ENCODE results near the gene DEPP1. TPM values are rescaled to one million over a fixed set of nuclear protein-coding genes. Genes with fewer than 3 reads are reported as not detected.

The DEPP1 gene
- total and polyA plus RNA-seq, 2 of the 13 experiments (the other 11 are each of a cell fraction or from before 2014, with no cell fraction given): 14.8 to 270 TPM

DNA sequence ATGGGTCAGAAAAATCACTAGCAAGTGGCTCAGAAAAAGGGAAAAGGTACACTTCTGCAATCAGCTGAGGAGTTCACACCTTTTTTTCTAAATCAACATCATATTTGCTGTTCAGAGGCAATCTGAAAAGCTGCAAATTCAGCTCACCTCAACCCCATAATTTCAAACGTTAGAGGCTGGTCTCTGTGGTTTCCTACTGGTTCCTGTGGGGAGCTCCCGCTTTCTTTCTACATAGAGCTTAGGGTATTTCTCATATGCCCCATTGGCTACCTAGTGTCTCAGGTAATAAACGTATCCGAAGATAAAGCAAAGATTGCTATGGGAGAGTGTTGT lies 16.9 kb upstream of the DEPP1 start:
- Histone ChIP-seq H3K79me2 (ENCODE audit: insufficient read depth, low read length) (no peaks in the 10 kb centered on the region), H3K36me3 (replicated peaks in 1 of 2; ENCODE audit: control insufficient read depth in 1 of 2, insufficient read depth in 2 of 2, low read length in 2 of 2) (peaks cover 14 to 22% of the 10 kb centered on the region in 2 experiments; a peak in 3 of 5 replicates), H3K9me3 (ENCODE audit: low read length) (no peaks in the 10 kb centered on the region), H4K20me1 (ENCODE audit: insufficient read depth, low read length) (no peaks in the 10 kb centered on the region), H3K4me2 (ENCODE audit: low read depth, low read length) (peak overlapping the region; percentile 60), H3K27me3 (ENCODE audit: control insufficient read depth in 1 of 2, insufficient read depth in 2 of 2, low read length in 2 of 2) (no peaks in the 10 kb centered on the region), H3K27ac (ENCODE audit: extremely low read length, insufficient read depth, low read length) (peak overlapping the region; percentile 92), H3K9ac (ENCODE audit: insufficient read depth, low read depth, low read length) (peak overlapping the region; percentile 71), H2AFZ (ENCODE audit: low read length) (no peak overlapping the region), H3K4me1 (ENCODE audit: insufficient read depth, low read length) (peaks cover 96% of the 10 kb centered on the region), H3K4me3 (replicated peaks in 1 of 3; ENCODE audit: insufficient read depth in 1 of 3, low read depth in 2 of 3, low read length in 3 of 3) (no peak overlapping the region)
- intact Hi-C loops (cut with micrococcal nuclease; ENCODE audit: unreplicated experiment) (no loop called here), in situ Hi-C loops (cut with HindIII; ENCODE audit: extremely low pct_ligation_motif_present, low pct_unique_long_range_greater_than_20kb) (no loop called here)
- WGBS (ENCODE audit: low lambda C conversion rate): 13% methylated on average over 4 of the region's 4 CpGs
- ChIA-PET POLR2A (interaction anchor here (1.0 to 12.0 kb wide), 11 partner anchors 9 to 1129 kb away, joined by 3 to 863 read pairs (median 5); partner anchors contain the start of genes DEPP1 and RASSF4), CTCF (ENCODE audit: low intra/inter-chr PET ratio, low total read pairs) (no interaction called here)
- DNase-seq (ENCODE audit: low spot score): no peak
- BruUV-seq (replicated peaks): no TSS peak
- ATAC-seq: peak; percentile 34
- FAIRE-seq: no peak
- no peak for TF ChIP-seq ZNF225 (CRISPR knock-in tag; IDR thresholded peaks at IDR 0.05)
- TF ChIP-seq ZSCAN29 (CRISPR knock-in tag; conservative IDR thresholded peaks at IDR 0.05): 0 out of 2 replicates have a peak, but pooled peaks have one; percentile 64
- peak; percentile 10 for TF ChIP-seq ZNF18 (CRISPR knock-in tag; IDR thresholded peaks at IDR 0.05; ENCODE audit: insufficient replicate concordance)
- no peak for TF ChIP-seq NCOR1 (IDR thresholded peaks at IDR 0.05; ENCODE audit: borderline replicate concordance, low read length)
- TF ChIP-seq, protein P1, sequence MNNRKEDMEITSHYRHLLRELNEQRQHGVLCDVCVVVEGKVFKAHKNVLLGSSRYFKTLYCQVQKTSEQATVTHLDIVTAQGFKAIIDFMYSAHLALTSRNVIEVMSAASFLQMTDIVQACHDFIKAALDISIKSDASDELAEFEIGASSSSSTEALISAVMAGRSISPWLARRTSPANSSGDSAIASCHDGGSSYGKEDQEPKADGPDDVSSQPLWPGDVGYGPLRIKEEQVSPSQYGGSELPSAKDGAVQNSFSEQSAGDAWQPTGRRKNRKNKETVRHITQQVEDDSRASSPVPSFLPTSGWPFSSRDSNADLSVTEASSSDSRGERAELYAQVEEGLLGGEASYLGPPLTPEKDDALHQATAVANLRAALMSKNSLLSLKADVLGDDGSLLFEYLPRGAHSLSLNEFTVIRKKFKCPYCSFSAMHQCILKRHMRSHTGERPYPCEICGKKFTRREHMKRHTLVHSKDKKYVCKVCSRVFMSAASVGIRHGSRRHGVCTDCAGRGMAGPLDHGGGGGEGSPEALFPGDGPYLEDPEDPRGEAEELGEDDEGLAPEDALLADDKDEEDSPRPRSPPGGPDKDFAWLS (CRISPR knock-in tag; IDR thresholded peaks at IDR 0.05; ENCODE audit: borderline replicate concordance): 0 out of 2 replicates have a peak, but pooled peaks have one; percentile 31
- TF ChIP-seq RXRA (CRISPR knock-in tag; IDR thresholded peaks at IDR 0.05): no peak
- TF ChIP-seq ZNF678 (CRISPR knock-in tag; IDR thresholded peaks at IDR 0.05): 0 out of 2 replicates have a peak, but pooled peaks have one; percentile 77
- 0 out of 2 replicates have a peak, but pooled peaks have one; percentile 65 for TF ChIP-seq ZNF775 (CRISPR knock-in tag; IDR thresholded peaks at IDR 0.05; ENCODE audit: borderline replicate concordance)
- TF ChIP-seq SMAD3 (CRISPR knock-in tag; IDR thresholded peaks at IDR 0.05): peak; percentile 13; the same call in 1 of the 2 replicates
- TF ChIP-seq, protein P2, sequence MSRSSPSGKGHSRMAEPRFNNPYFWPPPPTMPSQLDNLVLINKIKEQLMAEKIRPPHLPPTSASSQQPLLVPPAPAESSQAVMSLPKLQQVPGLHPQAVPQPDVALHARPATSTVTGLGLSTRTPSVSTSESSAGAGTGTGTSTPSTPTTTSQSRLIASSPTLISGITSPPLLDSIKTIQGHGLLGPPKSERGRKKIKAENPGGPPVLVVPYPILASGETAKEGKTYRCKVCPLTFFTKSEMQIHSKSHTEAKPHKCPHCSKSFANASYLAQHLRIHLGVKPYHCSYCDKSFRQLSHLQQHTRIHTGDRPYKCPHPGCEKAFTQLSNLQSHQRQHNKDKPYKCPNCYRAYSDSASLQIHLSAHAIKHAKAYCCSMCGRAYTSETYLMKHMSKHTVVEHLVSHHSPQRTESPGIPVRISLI (CRISPR knock-in tag; IDR thresholded peaks at IDR 0.05; ENCODE audit: borderline replicate concordance): 0 out of 2 replicates have a peak, but pooled peaks have one; percentile 11
- peak; percentile 38; the same call in 1 of the 2 replicates for TF ChIP-seq ZNF383 (CRISPR knock-in tag; IDR thresholded peaks at IDR 0.05; ENCODE audit: borderline replicate concordance)
- TF ChIP-seq, protein P3, sequence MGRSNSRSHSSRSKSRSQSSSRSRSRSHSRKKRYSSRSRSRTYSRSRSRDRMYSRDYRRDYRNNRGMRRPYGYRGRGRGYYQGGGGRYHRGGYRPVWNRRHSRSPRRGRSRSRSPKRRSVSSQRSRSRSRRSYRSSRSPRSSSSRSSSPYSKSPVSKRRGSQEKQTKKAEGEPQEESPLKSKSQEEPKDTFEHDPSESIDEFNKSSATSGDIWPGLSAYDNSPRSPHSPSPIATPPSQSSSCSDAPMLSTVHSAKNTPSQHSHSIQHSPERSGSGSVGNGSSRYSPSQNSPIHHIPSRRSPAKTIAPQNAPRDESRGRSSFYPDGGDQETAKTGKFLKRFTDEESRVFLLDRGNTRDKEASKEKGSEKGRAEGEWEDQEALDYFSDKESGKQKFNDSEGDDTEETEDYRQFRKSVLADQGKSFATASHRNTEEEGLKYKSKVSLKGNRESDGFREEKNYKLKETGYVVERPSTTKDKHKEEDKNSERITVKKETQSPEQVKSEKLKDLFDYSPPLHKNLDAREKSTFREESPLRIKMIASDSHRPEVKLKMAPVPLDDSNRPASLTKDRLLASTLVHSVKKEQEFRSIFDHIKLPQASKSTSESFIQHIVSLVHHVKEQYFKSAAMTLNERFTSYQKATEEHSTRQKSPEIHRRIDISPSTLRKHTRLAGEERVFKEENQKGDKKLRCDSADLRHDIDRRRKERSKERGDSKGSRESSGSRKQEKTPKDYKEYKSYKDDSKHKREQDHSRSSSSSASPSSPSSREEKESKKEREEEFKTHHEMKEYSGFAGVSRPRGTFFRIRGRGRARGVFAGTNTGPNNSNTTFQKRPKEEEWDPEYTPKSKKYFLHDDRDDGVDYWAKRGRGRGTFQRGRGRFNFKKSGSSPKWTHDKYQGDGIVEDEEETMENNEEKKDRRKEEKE (IDR thresholded peaks at IDR 0.05): no peak
- TF ChIP-seq, protein P4, sequence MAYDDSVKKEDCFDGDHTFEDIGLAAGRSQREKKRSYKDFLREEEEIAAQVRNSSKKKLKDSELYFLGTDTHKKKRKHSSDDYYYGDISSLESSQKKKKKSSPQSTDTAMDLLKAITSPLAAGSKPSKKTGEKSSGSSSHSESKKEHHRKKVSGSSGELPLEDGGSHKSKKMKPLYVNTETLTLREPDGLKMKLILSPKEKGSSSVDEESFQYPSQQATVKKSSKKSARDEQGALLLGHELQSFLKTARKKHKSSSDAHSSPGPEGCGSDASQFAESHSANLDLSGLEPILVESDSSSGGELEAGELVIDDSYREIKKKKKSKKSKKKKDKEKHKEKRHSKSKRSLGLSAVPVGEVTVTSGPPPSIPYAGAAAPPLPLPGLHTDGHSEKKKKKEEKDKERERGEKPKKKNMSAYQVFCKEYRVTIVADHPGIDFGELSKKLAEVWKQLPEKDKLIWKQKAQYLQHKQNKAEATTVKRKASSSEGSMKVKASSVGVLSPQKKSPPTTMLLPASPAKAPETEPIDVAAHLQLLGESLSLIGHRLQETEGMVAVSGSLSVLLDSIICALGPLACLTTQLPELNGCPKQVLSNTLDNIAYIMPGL (CRISPR knock-in tag; IDR thresholded peaks at IDR 0.05; ENCODE audit: borderline replicate concordance in 1 of 2, low read depth in 1 of 2): 0 out of 4 replicates have a peak, but pooled peaks of 1 of the 2 experiments have one; percentile 17
- TF ChIP-seq ZZZ3 (CRISPR knock-in tag; IDR thresholded peaks at IDR 0.05; ENCODE audit: borderline replicate concordance): 0 out of 2 replicates have a peak, but pooled peaks have one; percentile 3
